Activated CD4-positive, alpha-beta T cell treated with anti-CD3 and anti-CD28 coated beads, Interleukin-2, amount 10 ng/mL, durations not matched to agents 7 days and 5 days (primary cell): ENCODE results near the gene CDC14A. TPM values are rescaled to one million over a fixed set of nuclear protein-coding genes. Genes with fewer than 3 reads are reported as not detected.

Source experiments
- CTCF ChIA-PET: fragments of 350-600 bp; sonication (Branson Sonifier 250); formaldehyde crosslinking; loops from one replicate; lab custom pipeline; 2021; ENCODE audit warnings: antibody characterized with exemption; lab: Charles Lee
- POLR2A ChIA-PET: fragments of 350-600 bp; sonication (Branson Sonifier 250); formaldehyde crosslinking; loops from one replicate; lab custom pipeline; 2021; ENCODE audit warnings: antibody characterized with exemption; lab: Charles Lee
- DNase-seq: peaks from one replicate; pipeline ENCODE4 v3.0.0-alpha.2; 2020
- H3K27ac Mint-ChIP-seq: one replicate; pipeline ENCODE4 v1.8.0; 2021; ENCODE audit warnings: mild to moderate bottlenecking, moderate library complexity, mixed read lengths
- H3K27me3 Mint-ChIP-seq: one replicate; pipeline ENCODE4 v1.8.0; 2021; ENCODE audit warnings: mixed read lengths
- H3K36me3 Mint-ChIP-seq: one replicate; pipeline ENCODE4 v1.8.0; 2021; ENCODE audit warnings: low read depth, mixed read lengths
- H3K4me1 Mint-ChIP-seq: one replicate; pipeline ENCODE4 v1.8.0; 2021; ENCODE audit warnings: mixed read lengths
- H3K4me3 Mint-ChIP-seq: one replicate; pipeline ENCODE4 v1.8.0; 2021; ENCODE audit warnings: mild to moderate bottlenecking, moderate library complexity, mixed read lengths
- H3K9me3 Mint-ChIP-seq: one replicate; pipeline ENCODE4 v1.8.0; 2021; ENCODE audit warnings: mixed read lengths
- total RNA-seq, 2 experiments: library from RNA; stranded (reverse); gene quantifications; one replicate each; pipeline ENCODE4 v1.2.3, GENCODE V29; 2021

Gene CDC14A
- total RNA-seq, 2 experiments from 2014 or later: 39.9 to 43.3 TPM

DNA sequence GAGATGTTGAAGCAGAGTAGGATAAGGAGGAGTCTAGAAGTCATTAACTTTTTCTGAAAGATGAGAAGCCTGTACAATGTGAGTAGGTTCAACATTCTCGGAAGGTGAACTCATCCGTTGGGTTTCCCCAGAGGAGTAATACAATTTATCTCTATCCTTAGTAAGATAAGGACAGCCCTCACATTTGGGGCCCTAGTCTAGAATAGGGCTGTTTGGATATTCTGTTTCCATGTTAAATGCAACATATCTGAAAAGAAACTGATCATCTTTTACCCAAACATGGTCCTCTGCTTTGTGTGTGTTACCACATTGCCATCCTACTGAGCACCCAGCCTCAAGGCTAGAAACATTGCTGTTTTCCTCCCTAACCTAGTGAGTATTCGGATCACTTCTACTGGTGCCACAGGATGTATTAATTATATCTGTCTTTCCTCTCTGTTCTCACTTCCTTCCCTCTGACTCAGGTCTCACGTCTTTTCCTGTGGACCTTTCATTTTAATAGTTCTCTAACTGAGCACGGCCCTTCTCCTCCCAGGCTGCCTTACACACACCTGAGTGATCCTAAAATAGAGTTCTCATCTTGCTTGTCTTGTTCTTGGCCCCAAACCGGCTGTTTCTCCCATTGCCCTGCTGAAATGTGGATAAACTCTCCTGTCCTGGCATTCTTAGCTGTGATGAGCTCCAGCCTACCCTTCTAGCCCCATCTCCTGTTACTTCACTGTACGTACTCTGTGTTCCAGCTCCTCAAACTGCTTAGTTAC is 91.7 kb downstream of the CDC14A start:
- H3K4me1 Mint-ChIP-seq: peaks cover 83% of the 10 kb centered on the region
- ChIA-PET CTCF (interaction anchor here (0.5 to 1.3 kb wide), 5 partner anchors 10 to 441 kb away, joined by 3 to 5 read pairs (median 3); no protein-coding TSS in a partner anchor), POLR2A (interaction anchor here (0.9 kb wide), 1 partner anchor 89 kb away, joined by 3 read pairs; no protein-coding TSS in a partner anchor)
- H3K4me3 Mint-ChIP-seq: peak overlapping the region; percentile 53
- H3K36me3 Mint-ChIP-seq: peaks cover 65% of the 10 kb centered on the region
- H3K27ac Mint-ChIP-seq: peak overlapping the region; percentile 89
- H3K9me3 Mint-ChIP-seq: no peaks in the 10 kb centered on the region
- no peaks in the 10 kb centered on the region for H3K27me3 Mint-ChIP-seq
- DNase-seq: peak; percentile 30

GRCh38 chr1:100445565-100445964 is 93.3 kb downstream of the CDC14A start:
- Mint-ChIP-seq H3K27me3 (no peaks in the 10 kb centered on the region), H3K4me1 (peaks cover 85% of the 10 kb centered on the region), H3K4me3 (peak overlapping the region; percentile 42), H3K27ac (peak overlapping the region; percentile 89), H3K36me3 (peaks cover 73% of the 10 kb centered on the region), H3K9me3 (peaks cover 4% of the 10 kb centered on the region)
- ChIA-PET CTCF (interaction anchor here (1.3 kb wide), 1 partner anchor 11 kb away, joined by 4 read pairs; no protein-coding TSS in a partner anchor), POLR2A (no interaction called here)
- peak; percentile 65 for DNase-seq

DNA sequence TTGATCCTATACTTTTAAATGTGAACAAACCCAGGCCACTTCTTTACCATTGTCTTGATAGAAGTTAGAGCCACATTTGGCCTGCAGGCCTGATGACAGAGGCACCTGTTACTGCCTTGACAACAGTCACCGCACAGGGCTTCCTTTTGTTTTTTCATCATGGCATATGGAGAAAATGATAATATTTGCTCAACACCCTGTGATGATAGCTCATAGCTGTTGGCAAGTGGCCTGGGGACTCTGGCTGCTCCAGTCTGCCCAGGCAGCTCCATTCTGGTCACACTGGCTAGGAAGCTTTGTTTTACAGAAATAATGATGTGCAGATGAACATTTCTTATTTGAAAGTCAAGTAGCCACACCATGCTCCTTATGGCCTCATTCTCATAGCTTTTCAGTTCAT is 96.1 kb downstream of the CDC14A start:
- Mint-ChIP-seq H3K27ac (peak overlapping the region; percentile 2), H3K36me3 (peaks cover 81% of the 10 kb centered on the region), H3K4me1 (peaks cover 92% of the 10 kb centered on the region), H3K9me3 (peaks cover 8% of the 10 kb centered on the region), H3K4me3 (no peak overlapping the region), H3K27me3 (no peaks in the 10 kb centered on the region)
- ChIA-PET CTCF (interaction anchor here (0.7 to 2.3 kb wide), 2 partner anchors 11 to 393 kb away, joined by 4 to 11 read pairs; no protein-coding TSS in a partner anchor), POLR2A (no interaction called here)
- DNase-seq: no peak

DNA sequence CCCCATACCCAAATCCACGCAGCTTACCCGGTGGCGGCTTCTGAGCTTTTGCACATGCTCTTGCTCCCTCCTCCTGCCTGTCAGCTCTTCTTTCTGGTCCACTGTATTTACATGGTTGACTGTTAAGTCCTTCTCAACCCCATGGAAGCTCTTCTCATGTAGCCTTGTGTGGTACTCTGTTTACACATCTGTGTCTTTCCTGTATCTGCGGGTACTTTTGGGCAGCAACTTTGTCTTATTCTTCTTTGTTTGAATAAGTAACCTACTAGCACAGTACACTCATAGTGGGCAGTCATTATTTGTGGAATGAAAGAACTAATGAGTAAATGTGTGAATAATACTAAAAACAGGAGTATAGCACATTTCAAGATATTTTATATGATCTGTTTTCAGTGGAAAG is 97.2 kb downstream of the CDC14A start:
- Mint-ChIP-seq H3K27ac (peak overlapping the region; percentile 73), H3K27me3 (no peaks in the 10 kb centered on the region), H3K36me3 (peaks cover 76% of the 10 kb centered on the region), H3K9me3 (peaks cover 8% of the 10 kb centered on the region), H3K4me1 (peaks cover 90% of the 10 kb centered on the region), H3K4me3 (no peak overlapping the region)
- DNase-seq: no peak
- ChIA-PET POLR2A (no interaction called here), CTCF (interaction anchor here (1.5 kb wide), 1 partner anchor 10 kb away, joined by 4 read pairs; no protein-coding TSS in a partner anchor)

DNA sequence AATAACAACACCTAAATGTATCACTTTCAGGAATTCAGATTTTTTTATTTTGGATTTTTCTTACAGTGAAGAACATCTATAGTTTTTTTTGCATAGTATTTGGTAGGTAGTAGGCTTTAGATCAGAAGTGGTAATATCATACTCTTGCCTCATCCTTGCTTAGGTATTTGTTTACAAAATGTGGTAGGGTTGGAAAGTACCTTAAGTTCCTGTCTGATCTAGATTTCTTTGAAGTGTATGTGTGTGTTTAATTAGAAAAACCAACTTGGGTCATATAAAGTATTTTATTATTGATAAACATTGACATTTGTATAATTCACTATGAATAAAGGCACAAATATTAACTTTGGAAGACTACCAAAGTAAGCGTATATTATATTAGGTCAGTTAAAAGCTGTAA is 100.3 kb downstream of the CDC14A start:
- H3K4me3 Mint-ChIP-seq: no peak overlapping the region
- peaks cover 8% of the 10 kb centered on the region for H3K9me3 Mint-ChIP-seq
- H3K27me3 Mint-ChIP-seq: no peaks in the 10 kb centered on the region
- peak overlapping the region; percentile 90 for H3K27ac Mint-ChIP-seq
- ChIA-PET CTCF (interaction anchor here (1.2 to 1.7 kb wide), 2 partner anchors 11 to 624 kb away, joined by 3 read pairs; no protein-coding TSS in a partner anchor), POLR2A (no interaction called here)
- peaks cover 69% of the 10 kb centered on the region for H3K36me3 Mint-ChIP-seq
- DNase-seq: no peak
- peaks cover 79% of the 10 kb centered on the region for H3K4me1 Mint-ChIP-seq

GRCh38 chr1:100455478-100456072 is 103.3 kb downstream of the CDC14A start:
- POLR2A ChIA-PET: interaction anchor here (0.7 kb wide), 1 partner anchor 36 kb away, joined by 3 read pairs; no protein-coding TSS in a partner anchor
- DNase-seq: no peak
- Mint-ChIP-seq H3K9me3 (peaks cover 4% of the 10 kb centered on the region), H3K27me3 (no peaks in the 10 kb centered on the region), H3K4me3 (no peak overlapping the region), H3K27ac (no peak overlapping the region), H3K36me3 (peaks cover 45% of the 10 kb centered on the region), H3K4me1 (peaks cover 65% of the 10 kb centered on the region)
- CTCF ChIA-PET: interaction anchor here (0.6 to 1.5 kb wide), 11 partner anchors 8 to 902 kb away, joined by 3 to 4 read pairs (median 3); partner anchors contain the start of gene CDC14A

DNA sequence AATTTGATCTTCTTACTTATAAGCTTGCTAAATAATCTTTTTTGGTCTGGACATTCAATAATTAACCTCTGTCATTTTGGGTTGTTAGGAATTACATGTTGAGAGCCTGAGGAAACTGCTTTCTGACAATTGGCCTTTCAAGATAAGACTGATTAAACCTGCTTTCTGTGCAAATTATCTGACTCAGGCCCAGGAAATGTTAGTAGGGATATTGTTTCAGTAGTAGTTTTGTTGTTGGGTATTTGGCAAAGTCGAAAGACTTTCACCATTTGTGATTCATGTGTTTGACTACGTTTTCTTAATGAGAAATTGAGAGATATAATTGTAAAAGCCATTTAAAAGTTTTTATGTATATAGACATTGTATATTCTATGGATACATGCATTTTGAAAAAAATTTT is 104.6 kb downstream of the CDC14A start:
- H3K4me3 Mint-ChIP-seq: no peak overlapping the region
- no peaks in the 10 kb centered on the region for H3K9me3 Mint-ChIP-seq
- peaks cover 39% of the 10 kb centered on the region for H3K36me3 Mint-ChIP-seq
- no peak overlapping the region for H3K27ac Mint-ChIP-seq
- CTCF ChIA-PET: interaction anchor here (0.9 to 1.4 kb wide), 5 partner anchors 11 to 412 kb away, joined by 3 to 4 read pairs (median 3); no protein-coding TSS in a partner anchor
- peaks cover 52% of the 10 kb centered on the region for H3K4me1 Mint-ChIP-seq
- H3K27me3 Mint-ChIP-seq: no peaks in the 10 kb centered on the region
- POLR2A ChIA-PET: interaction anchor here (0.6 to 1.0 kb wide), 2 partner anchors 103 to 437 kb away, joined by 3 to 4 read pairs; no protein-coding TSS in a partner anchor
- no peak for DNase-seq

DNA sequence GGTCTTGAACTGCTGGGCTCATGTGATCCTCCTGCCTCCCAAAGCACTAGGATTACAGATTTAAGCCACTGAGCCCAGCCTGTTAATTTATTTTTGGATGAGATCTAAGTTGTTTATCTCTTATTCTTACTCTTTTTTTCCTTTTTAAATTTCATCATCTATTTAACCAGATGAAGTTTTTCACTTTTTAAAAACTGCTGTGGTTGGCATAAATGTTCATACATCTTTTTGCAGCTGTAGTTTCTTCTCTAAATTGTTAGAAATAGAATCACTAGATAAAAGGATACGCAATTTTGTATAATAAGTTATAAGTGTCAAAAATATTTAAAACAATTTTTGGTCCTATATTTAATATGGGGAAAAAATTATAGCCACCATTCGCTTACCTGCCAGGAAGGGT is 105.4 kb downstream of the CDC14A start:
- POLR2A ChIA-PET: interaction anchor here (0.6 to 0.7 kb wide), 2 partner anchors 73 to 437 kb away, joined by 4 read pairs; no protein-coding TSS in a partner anchor
- Mint-ChIP-seq H3K4me1 (peaks cover 45% of the 10 kb centered on the region), H3K9me3 (no peaks in the 10 kb centered on the region)

DNA sequence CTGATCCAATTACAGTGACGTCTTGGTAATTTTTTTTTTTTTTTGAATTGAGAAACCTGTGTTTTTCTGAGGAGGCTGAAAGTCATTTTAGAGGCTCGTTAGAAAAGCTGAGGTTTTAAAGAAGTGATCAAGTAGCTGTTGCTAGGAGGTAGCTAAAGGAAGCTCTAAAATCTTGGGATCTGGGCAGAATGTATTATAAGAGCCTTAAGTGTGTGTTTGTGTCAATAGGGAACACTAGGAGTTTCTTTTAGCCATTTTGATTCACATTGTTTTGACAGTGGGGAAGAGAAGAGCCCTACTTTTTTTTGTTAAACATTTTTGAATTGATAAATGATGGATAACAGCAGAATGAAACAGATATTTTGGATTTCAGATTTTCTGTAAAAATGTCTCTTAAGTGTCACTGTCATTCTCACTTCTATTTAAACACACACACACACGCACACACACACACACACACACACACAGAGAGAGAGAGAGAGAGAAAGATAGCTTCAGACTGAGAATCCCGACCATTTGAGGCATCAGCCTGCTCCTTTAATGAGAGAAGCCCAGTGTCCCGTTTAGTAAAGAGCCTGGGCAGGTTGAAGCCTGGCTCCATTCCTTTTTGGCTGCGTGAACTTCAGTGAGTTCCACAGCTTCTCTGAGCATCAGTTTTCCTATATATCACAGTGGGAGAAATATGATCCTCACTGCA is 106.5 kb downstream of the CDC14A start:
- DNase-seq: no peak
- ChIA-PET CTCF (interaction anchor here (0.6 to 2.2 kb wide), 17 partner anchors 9 to 682 kb away, joined by 3 to 11 read pairs (median 5); partner anchors contain the start of genes CDC14A, RTCA, SASS6 and TRMT13), POLR2A (interaction anchor here (0.6 to 0.7 kb wide), 2 partner anchors 71 to 72 kb away, joined by 3 to 4 read pairs; no protein-coding TSS in a partner anchor)
- peak overlapping the region; percentile 10 for H3K27ac Mint-ChIP-seq
- H3K9me3 Mint-ChIP-seq: no peaks in the 10 kb centered on the region
- H3K4me3 Mint-ChIP-seq: no peak overlapping the region
- peaks cover 46% of the 10 kb centered on the region for H3K4me1 Mint-ChIP-seq
- H3K36me3 Mint-ChIP-seq: peaks cover 40% of the 10 kb centered on the region
- H3K27me3 Mint-ChIP-seq: no peaks in the 10 kb centered on the region

More for the DNA sequence above, 105.4 kb downstream of the CDC14A start:
- CTCF ChIA-PET: interaction anchor here (1.6 kb wide), 1 partner anchor 183 kb away, joined by 5 read pairs; no protein-coding TSS in a partner anchor
- Mint-ChIP-seq H3K27me3 (no peaks in the 10 kb centered on the region), H3K4me3 (no peak overlapping the region), H3K36me3 (peaks cover 38% of the 10 kb centered on the region), H3K27ac (no peak overlapping the region)
- DNase-seq: no peak

- Mint-ChIP-seq H3K36me3 (peaks cover 37% of the 10 kb centered on the region), H3K27ac (peak overlapping the region; percentile 73), H3K4me1 (peaks cover 46% of the 10 kb centered on the region), H3K4me3 (no peak overlapping the region), H3K27me3 (no peaks in the 10 kb centered on the region), H3K9me3 (no peaks in the 10 kb centered on the region)
- ChIA-PET CTCF (interaction anchor here (0.6 to 2.2 kb wide), 16 partner anchors 10 to 682 kb away, joined by 3 to 11 read pairs (median 4); partner anchors contain the start of genes CDC14A, RTCA, SASS6 and TRMT13), POLR2A (interaction anchor here (0.6 kb wide), 1 partner anchor 72 kb away, joined by 3 read pairs; no protein-coding TSS in a partner anchor)
- DNase-seq: peak; percentile 74
Measured at GRCh38 chr1:100459358-100460114, 107.2 kb downstream of the CDC14A start.

DNA sequence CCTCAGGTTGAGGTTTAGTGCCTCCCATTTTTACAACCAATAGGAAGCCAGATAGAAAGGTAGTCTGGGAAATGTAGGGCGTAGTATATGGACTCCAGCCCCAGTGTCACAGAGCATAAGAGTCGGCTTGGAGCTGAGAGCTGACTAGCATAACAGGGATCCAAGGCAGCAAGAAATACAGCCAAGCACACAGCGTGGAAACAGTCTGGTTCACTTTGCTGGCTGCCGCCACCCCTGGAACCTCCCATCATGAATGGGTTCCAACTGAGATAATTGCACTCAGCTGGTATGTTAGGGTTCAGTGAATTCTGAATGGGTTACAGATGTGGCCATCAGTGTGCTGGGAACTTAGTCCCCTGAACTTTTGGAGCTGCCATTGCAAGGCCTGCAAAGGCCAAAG is 108.9 kb downstream of the CDC14A start:
- POLR2A ChIA-PET: no interaction called here

More for the DNA sequence above, 108.9 kb downstream of the CDC14A start:
- H3K4me1 Mint-ChIP-seq: peaks cover 35% of the 10 kb centered on the region
- H3K4me3 Mint-ChIP-seq: no peak overlapping the region
- DNase-seq: no peak
- peaks cover 31% of the 10 kb centered on the region for H3K36me3 Mint-ChIP-seq
- no peaks in the 10 kb centered on the region for H3K9me3 Mint-ChIP-seq
- H3K27me3 Mint-ChIP-seq: no peaks in the 10 kb centered on the region
- no peak overlapping the region for H3K27ac Mint-ChIP-seq
- CTCF ChIA-PET: interaction anchor here (0.7 to 2.0 kb wide), 2 partner anchors 8 to 1545 kb away, joined by 3 to 8 read pairs; no protein-coding TSS in a partner anchor
